ENCODE data around the gene TAOK2.

DNA sequence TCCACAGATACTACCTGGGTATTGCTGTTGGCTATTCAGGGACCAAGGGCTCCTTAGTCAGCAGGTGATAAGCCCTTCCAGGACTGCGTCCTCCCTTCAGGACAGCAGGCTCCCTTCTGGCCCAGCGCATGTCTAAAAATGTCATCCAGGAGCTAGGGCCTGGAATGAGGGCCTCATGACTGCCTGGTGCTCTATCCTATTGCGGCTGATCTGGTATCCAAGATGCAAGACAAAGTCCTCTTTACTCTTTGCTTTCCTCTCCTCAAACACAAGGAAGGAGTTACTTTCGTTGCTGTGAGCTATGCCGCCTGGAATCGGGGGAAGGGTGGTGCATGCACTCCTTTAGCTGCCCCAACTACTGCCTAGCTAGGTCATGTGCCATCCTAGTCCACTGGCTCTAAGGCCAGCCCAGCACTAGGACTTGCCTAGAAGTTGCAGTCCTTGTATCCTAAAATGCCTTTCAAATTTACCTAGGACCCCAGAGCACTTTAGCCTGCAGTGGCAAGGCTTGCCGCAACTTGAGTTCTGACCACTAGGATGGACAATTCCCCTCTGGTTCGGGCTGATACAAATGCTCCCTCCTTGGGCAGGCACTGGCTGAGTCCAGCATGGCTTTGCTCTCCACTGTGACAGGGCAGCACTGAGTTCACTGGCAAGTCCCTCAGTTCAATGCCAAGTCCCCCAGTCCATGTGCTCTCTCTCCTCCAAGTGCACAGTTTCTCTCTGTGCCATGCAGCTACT is 21.9 kb upstream of the TAOK2 start:
- TF ChIP-seq, protein P1, sequence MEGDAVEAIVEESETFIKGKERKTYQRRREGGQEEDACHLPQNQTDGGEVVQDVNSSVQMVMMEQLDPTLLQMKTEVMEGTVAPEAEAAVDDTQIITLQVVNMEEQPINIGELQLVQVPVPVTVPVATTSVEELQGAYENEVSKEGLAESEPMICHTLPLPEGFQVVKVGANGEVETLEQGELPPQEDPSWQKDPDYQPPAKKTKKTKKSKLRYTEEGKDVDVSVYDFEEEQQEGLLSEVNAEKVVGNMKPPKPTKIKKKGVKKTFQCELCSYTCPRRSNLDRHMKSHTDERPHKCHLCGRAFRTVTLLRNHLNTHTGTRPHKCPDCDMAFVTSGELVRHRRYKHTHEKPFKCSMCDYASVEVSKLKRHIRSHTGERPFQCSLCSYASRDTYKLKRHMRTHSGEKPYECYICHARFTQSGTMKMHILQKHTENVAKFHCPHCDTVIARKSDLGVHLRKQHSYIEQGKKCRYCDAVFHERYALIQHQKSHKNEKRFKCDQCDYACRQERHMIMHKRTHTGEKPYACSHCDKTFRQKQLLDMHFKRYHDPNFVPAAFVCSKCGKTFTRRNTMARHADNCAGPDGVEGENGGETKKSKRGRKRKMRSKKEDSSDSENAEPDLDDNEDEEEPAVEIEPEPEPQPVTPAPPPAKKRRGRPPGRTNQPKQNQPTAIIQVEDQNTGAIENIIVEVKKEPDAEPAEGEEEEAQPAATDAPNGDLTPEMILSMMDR (IDR thresholded peaks at IDR 0.05) = no peak
- TF ChIP-seq POLR2A (IDR thresholded peaks at IDR 0.05) = no peak

All from right lobe of liver (tissue), 4 donors.